Measurements from ENCODE around the gene FAM234A. TPM values are rescaled to one million over a fixed set of nuclear protein-coding genes. Genes with fewer than 3 reads are reported as not detected.
"Not testable (repeated sequence)": the region's sequence is repeated elsewhere in the genome, so short reads cannot be mapped to it uniquely, and the experiment has no call there.

Gene FAM234A
- total RNA-seq, 1 donor from 2014 or later = 162 TPM

- DNase-seq (ENCODE audit: low read depth) = not testable (repeated sequence)
Observed at GRCh38 chr16:230351-230750, 4.3 kb upstream of the FAM234A start.

GRCh38 chr16:230949-231348 is 3.7 kb upstream of the FAM234A start:
- no peak for DNase-seq (ENCODE audit: low read depth)

- DNase-seq (ENCODE audit: low read depth) = peak; percentile 56
Observed at GRCh38 chr16:239948-240277, 5.3 kb downstream of the FAM234A start.

GRCh38 chr16:240559-240958 is 5.9 kb downstream of the FAM234A start:
- no peak for DNase-seq (ENCODE audit: low read depth)

- no peak for DNase-seq (ENCODE audit: low read depth)
Observed at GRCh38 chr16:242281-242680, 7.7 kb downstream of the FAM234A start.

- DNase-seq (ENCODE audit: low read depth) = peak; percentile 28
Observed at GRCh38 chr16:243348-243747, 8.7 kb downstream of the FAM234A start.

GRCh38 chr16:245105-245504 is 10.5 kb downstream of the FAM234A start:
- DNase-seq (ENCODE audit: low read depth) = no peak

- no peak for DNase-seq (ENCODE audit: low read depth)
Observed at GRCh38 chr16:247027-247426, 12.4 kb downstream of the FAM234A start.

- no peak for DNase-seq (ENCODE audit: low read depth)
Observed at GRCh38 chr16:249431-249830, 14.8 kb downstream of the FAM234A start.

- DNase-seq (ENCODE audit: low read depth) = no peak
Observed at GRCh38 chr16:252366-253337, 18.0 kb downstream of the FAM234A start.

- no peak for DNase-seq (ENCODE audit: low read depth)
Observed at GRCh38 chr16:253833-254232, 19.2 kb downstream of the FAM234A start.

- no peak for DNase-seq (ENCODE audit: low read depth)
Observed at GRCh38 chr16:254461-254860, 19.8 kb downstream of the FAM234A start.

GRCh38 chr16:255183-255582 is 20.6 kb downstream of the FAM234A start:
- no peak for DNase-seq (ENCODE audit: low read depth)

GRCh38 chr16:258091-258490 is 23.5 kb downstream of the FAM234A start:
- DNase-seq (ENCODE audit: low read depth) = not testable (repeated sequence)

- no peak for DNase-seq (ENCODE audit: low read depth)
Observed at GRCh38 chr16:259226-259625, 24.6 kb downstream of the FAM234A start.

- no peak for DNase-seq (ENCODE audit: low read depth)
Observed at GRCh38 chr16:259814-260253, 25.2 kb downstream of the FAM234A start.

- DNase-seq (ENCODE audit: low read depth) = no peak
Observed at GRCh38 chr16:260326-260725, 25.7 kb downstream of the FAM234A start.

- DNase-seq (ENCODE audit: low read depth) = no peak
Observed at GRCh38 chr16:261031-261691, 26.5 kb downstream of the FAM234A start.

GRCh38 chr16:262121-262745 is 27.6 kb downstream of the FAM234A start:
- no peak for DNase-seq (ENCODE audit: low read depth)

GRCh38 chr16:263182-263774 is 28.7 kb downstream of the FAM234A start:
- DNase-seq (ENCODE audit: low read depth) = no peak

- no peak for DNase-seq (ENCODE audit: low read depth)
Observed at GRCh38 chr16:263944-264343, 29.3 kb downstream of the FAM234A start.
